ENCODE measurements around the gene OGFR.

Gene OGFR

DNA sequence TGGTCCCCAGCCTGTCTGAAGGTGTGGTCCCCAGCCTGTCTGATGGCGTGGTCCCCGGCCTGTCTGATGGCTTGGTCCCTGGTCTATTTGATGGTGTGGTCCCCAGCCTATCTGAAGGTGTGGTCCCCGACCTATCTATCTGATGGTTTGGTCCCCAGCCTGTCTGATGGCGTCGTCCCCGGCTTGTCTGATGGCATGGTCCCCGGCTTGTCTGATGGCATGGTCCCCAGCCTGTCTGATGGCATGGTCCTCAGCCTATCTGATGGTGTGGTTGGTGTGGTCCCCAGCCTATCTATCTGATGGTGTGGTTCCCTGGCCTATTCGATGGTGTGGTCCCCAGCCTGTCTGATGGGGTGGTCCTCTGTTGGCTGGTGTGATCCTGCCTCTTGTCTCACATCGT, 26.6 kb upstream of the OGFR start:
- H3K27ac ChIP-seq (ENCODE audit: low read length) = no peak overlapping the region
- H3K4me3 ChIP-seq (ENCODE audit: low read length) = no peak overlapping the region
- no peaks in the 10 kb centered on the region for H3K9me3 ChIP-seq (ENCODE audit: control insufficient read depth, low read depth, low read length)
- no peaks in the 10 kb centered on the region for H3K36me3 ChIP-seq (ENCODE audit: control insufficient read depth, low read depth, low read length)
- peaks cover 5% of the 10 kb centered on the region for H3K4me1 ChIP-seq (ENCODE audit: control insufficient read depth, low read depth, low read length)
- no peak overlapping the region for H3K9ac ChIP-seq (ENCODE audit: low read length)
- no peaks in the 10 kb centered on the region for H3K27me3 ChIP-seq (ENCODE audit: control insufficient read depth, insufficient read depth, low read length)

DNA sequence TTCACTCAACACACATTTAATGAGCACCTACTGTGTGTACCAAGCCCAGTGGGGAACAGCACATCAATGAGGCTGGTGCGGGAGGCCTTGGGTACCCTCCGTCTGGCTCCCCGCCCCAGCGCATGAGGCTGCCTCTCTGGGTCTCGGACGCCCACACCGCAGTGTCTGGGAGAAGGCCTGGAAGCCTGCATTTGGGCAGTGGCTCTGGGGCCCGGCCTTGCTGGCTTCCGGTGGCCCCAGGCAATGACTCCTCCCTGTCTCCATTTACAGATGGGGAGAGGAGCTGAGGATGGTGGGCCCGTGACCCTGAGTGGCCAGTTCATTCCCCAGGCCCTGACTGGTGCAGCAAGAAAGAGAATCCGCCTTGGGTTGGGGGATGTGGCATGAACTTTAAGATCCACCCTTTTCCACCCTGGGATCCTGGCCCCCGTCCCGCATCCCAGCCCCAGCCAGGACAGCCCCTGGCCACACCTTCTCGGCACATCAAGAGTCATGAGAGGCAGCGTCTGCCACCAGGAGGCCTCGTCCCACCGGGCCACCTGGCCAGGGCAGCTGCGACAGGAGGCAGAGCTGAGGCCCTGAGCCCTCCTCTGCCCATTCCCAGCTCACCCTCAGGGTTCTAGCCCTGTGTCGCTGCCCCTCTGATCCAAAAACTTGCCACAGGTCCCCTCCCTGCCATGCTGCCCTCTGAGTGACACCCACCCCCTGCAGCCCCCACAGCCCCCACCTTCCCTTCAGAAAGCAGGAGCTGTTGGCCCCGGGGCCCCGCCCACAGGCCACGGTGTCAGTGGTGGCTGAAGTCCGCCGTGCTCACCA, 25.8 kb upstream of the OGFR start:
- H3K4me3 ChIP-seq (ENCODE audit: low read length) = no peak overlapping the region
- H3K36me3 ChIP-seq (ENCODE audit: control insufficient read depth, low read depth, low read length) = no peaks in the 10 kb centered on the region
- H3K9ac ChIP-seq (ENCODE audit: low read length) = no peak overlapping the region
- H3K27ac ChIP-seq (ENCODE audit: low read length) = no peak overlapping the region
- no peaks in the 10 kb centered on the region for H3K9me3 ChIP-seq (ENCODE audit: control insufficient read depth, low read depth, low read length)
- H3K27me3 ChIP-seq (ENCODE audit: control insufficient read depth, insufficient read depth, low read length) = no peaks in the 10 kb centered on the region
- H3K4me1 ChIP-seq (ENCODE audit: control insufficient read depth, low read depth, low read length) = peaks cover 5% of the 10 kb centered on the region

DNA sequence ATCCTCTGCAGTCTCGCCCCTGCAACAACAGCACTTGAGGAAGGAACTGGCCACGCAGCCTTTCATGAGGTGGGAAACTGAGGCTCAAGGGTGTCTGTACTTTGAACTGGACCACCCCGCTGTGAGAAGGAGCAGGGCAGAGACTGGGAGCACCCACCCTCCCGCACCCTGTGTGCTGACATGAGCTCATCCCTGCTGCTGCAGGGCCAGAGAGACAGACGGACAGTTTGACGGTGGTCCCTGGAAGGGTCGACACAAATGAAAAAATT, 25.3 kb upstream of the OGFR start:
- H3K27ac ChIP-seq (ENCODE audit: low read length) = no peak overlapping the region
- no peak overlapping the region for H3K9ac ChIP-seq (ENCODE audit: low read length)
- H3K36me3 ChIP-seq (ENCODE audit: control insufficient read depth, low read depth, low read length) = no peaks in the 10 kb centered on the region
- peaks cover 5% of the 10 kb centered on the region for H3K4me1 ChIP-seq (ENCODE audit: control insufficient read depth, low read depth, low read length)
- H3K9me3 ChIP-seq (ENCODE audit: control insufficient read depth, low read depth, low read length) = no peaks in the 10 kb centered on the region
- H3K4me3 ChIP-seq (ENCODE audit: low read length) = no peak overlapping the region
- H3K27me3 ChIP-seq (ENCODE audit: control insufficient read depth, insufficient read depth, low read length) = no peaks in the 10 kb centered on the region

DNA sequence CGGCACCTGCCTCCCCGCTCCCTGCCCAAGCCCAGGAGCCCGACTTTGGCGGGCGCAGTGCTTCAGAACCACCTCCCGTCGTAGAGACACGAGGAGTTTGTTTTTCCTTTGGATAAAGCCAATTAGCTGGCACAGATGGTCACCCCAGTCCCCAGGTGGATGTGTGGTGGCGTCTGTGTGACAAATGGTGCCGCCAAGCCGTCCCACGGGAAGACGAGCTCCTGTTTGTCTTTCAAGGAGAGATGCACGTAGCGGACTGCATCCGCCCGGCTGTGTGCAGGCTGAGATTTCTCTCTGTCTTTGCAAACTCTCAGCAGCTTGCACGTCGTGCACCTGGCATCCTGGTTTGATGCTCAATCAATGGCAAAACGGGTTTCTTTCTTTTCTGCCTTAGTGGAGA, 24.4 kb upstream of the OGFR start:
- Histone ChIP-seq H3K4me1 (ENCODE audit: control insufficient read depth, low read depth, low read length) (peaks cover 5% of the 10 kb centered on the region), H3K9me3 (ENCODE audit: control insufficient read depth, low read depth, low read length) (no peaks in the 10 kb centered on the region), H3K4me3 (ENCODE audit: low read length) (no peak overlapping the region), H3K9ac (ENCODE audit: low read length) (no peak overlapping the region), H3K27me3 (ENCODE audit: control insufficient read depth, insufficient read depth, low read length) (no peaks in the 10 kb centered on the region), H3K27ac (ENCODE audit: low read length) (no peak overlapping the region), H3K36me3 (ENCODE audit: control insufficient read depth, low read depth, low read length) (no peaks in the 10 kb centered on the region)

DNA sequence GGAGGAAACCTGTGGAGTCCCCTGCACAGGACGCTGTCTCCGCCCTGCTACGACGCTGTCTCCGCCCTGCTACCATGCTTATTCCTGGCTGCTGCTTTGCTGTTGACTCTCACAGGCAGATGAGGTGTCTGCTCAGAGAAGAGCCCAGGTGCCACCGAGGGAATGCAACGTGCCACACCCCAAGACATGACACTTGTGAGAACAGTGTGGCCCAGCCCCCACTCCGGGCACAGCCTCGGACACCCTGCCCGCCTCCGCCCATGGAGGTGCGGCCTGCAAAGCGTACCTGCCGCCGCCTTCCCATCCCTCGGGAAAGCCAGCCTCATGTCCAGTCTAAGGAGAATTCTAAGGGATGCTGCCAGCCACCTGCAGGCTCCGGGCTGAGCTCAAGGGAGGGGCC, 23.9 kb upstream of the OGFR start:
- Histone ChIP-seq H3K27me3 (ENCODE audit: control insufficient read depth, insufficient read depth, low read length) (no peaks in the 10 kb centered on the region), H3K9me3 (ENCODE audit: control insufficient read depth, low read depth, low read length) (no peaks in the 10 kb centered on the region), H3K9ac (ENCODE audit: low read length) (no peak overlapping the region), H3K36me3 (ENCODE audit: control insufficient read depth, low read depth, low read length) (no peaks in the 10 kb centered on the region), H3K4me1 (ENCODE audit: control insufficient read depth, low read depth, low read length) (peaks cover 5% of the 10 kb centered on the region), H3K4me3 (ENCODE audit: low read length) (no peak overlapping the region), H3K27ac (ENCODE audit: low read length) (no peak overlapping the region)

DNA sequence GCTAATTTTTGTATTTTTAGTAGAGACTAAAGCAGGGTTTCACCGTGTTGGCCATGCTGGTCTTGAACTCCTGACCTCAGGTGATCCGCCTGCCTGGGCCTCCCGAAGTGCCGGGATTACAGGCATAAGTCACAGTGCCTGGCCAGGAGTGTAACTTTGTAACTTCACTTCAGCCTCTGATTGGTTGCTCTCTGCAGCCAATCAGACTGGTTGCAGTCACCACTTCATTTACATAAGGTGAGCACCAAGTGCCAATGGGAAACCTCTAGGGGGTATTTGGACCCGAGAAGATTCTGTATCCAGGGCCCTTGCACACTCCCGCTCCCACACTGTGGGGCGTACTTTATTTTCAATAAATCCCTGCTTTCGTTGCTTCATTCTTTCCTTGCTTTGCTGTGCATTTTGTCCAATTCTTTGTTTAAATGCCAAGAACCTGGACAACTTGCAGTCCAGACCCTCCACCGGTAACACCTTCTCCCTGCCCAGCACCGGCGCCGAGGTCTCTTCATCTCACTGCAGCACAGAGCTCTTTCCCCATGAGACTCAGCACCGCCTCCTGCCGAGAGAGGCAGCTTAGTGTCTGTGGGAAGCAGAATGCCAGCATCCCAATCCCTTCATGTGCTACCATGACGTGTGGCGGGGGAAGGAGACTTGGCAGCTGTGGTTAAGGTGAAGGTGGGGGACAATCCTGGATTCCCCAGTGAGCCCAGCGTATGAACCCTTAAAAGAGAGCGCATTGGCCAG, 22.3 kb upstream of the OGFR start:
- Histone ChIP-seq H3K27me3 (ENCODE audit: control insufficient read depth, insufficient read depth, low read length) (no peaks in the 10 kb centered on the region), H3K4me1 (ENCODE audit: control insufficient read depth, low read depth, low read length) (no peaks in the 10 kb centered on the region), H3K27ac (ENCODE audit: low read length) (no peak overlapping the region)

DNA sequence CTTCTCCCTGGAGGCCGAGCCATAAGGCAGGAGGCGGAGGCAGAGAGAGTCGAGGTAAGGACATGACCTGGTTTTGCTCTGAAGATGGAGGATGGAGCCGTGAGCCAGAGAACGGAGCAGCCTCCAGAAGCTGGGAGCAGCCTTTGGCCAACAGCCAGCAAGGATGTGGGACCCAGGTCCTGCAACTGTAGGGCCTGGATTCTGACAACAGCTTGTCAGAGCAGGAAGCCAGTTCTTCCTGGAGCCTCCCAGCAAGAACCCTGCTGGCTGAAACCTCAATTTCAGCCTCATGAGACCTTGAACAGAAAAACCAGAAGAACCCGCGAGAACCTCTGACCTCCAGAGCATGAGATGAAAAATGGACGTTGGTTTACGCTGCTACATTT, 21.7 kb upstream of the OGFR start:
- H3K4me1 ChIP-seq (ENCODE audit: control insufficient read depth, low read depth, low read length) = no peaks in the 10 kb centered on the region
- H3K4me3 ChIP-seq (ENCODE audit: low read length) = no peak overlapping the region
- H3K27me3 ChIP-seq (ENCODE audit: control insufficient read depth, insufficient read depth, low read length) = no peaks in the 10 kb centered on the region
- no peaks in the 10 kb centered on the region for H3K9me3 ChIP-seq (ENCODE audit: control insufficient read depth, low read depth, low read length)
- H3K36me3 ChIP-seq (ENCODE audit: control insufficient read depth, low read depth, low read length) = no peaks in the 10 kb centered on the region
- no peak overlapping the region for H3K9ac ChIP-seq (ENCODE audit: low read length)
- no peak overlapping the region for H3K27ac ChIP-seq (ENCODE audit: low read length)

More for the DNA sequence above, 22.3 kb upstream of the OGFR start:
- Histone ChIP-seq H3K9ac (ENCODE audit: low read length) (no peak overlapping the region), H3K36me3 (ENCODE audit: control insufficient read depth, low read depth, low read length) (no peaks in the 10 kb centered on the region), H3K9me3 (ENCODE audit: control insufficient read depth, low read depth, low read length) (no peaks in the 10 kb centered on the region), H3K4me3 (ENCODE audit: low read length) (no peak overlapping the region)

DNA sequence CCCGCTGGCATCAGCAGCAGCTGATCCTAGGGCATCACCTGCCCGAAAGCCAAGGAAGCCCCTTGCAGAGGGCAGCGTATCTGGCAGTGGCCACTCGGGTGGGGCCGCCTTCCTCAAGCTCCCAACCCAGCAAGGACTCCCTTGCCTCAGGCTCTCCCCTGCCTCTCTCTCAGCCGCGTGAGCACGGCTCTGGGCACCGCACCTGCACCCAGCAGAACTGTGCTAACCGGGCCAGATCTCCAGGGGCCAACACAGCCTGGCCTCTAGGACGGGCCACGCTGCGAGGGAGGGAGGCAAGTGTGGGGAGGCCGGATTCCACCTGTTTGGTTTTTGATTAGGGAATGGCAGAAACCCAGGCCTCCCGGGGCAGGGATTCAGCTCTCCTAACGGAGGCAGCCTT, 20.1 kb upstream of the OGFR start:
- Histone ChIP-seq H3K36me3 (ENCODE audit: control insufficient read depth, low read depth, low read length) (no peaks in the 10 kb centered on the region), H3K4me3 (ENCODE audit: low read length) (no peak overlapping the region), H3K9ac (ENCODE audit: low read length) (no peak overlapping the region), H3K27ac (ENCODE audit: low read length) (no peak overlapping the region), H3K9me3 (ENCODE audit: control insufficient read depth, low read depth, low read length) (no peaks in the 10 kb centered on the region), H3K27me3 (ENCODE audit: control insufficient read depth, insufficient read depth, low read length) (no peaks in the 10 kb centered on the region), H3K4me1 (ENCODE audit: control insufficient read depth, low read depth, low read length) (no peaks in the 10 kb centered on the region)

DNA sequence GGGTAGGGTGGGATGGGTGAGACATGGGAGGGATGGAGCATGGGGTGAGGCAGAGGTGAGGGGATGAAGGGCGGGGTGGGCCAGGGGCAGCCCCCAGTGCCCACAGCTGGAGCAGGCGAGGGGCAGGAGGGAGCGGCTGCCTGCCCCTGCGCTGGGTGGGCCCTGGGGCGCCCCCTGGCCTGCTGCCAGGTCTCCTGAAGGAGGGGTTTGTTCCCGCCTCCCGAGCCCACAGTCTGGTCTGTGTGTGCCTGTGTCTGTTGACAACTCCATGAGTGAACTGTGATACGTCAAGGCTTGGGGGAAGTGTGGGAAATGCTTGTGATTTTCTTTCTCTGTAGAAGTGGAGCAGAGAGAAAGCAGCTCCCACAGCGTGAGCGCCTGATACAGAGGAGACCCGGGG, 19.2 kb upstream of the OGFR start:
- no peaks in the 10 kb centered on the region for H3K36me3 ChIP-seq (ENCODE audit: control insufficient read depth, low read depth, low read length)
- H3K4me3 ChIP-seq (ENCODE audit: low read length) = no peak overlapping the region
- no peaks in the 10 kb centered on the region for H3K27me3 ChIP-seq (ENCODE audit: control insufficient read depth, insufficient read depth, low read length)
- no peak overlapping the region for H3K27ac ChIP-seq (ENCODE audit: low read length)
- no peaks in the 10 kb centered on the region for H3K4me1 ChIP-seq (ENCODE audit: control insufficient read depth, low read depth, low read length)
- no peak overlapping the region for H3K9ac ChIP-seq (ENCODE audit: low read length)
- H3K9me3 ChIP-seq (ENCODE audit: control insufficient read depth, low read depth, low read length) = no peaks in the 10 kb centered on the region

DNA sequence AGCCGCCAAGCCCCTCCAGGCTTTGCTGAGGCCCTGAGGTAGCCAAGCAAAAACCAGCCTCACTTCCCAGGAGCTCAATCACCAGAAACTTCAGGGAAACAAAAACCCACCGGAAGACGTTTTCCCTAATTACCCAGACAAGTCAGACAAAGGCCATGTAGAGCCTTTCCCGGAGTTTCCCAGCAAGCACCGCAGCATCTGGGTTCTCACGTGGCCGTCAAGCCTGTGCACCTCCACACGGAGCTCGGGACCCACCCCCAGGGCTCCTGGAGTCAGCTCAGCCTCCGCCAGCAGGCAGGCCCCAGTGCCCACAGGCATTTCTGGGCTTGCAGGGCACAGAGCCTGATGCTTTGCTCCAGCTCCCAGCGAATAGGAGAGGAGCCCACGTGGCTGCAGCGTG, 18.5 kb upstream of the OGFR start:
- no peaks in the 10 kb centered on the region for H3K36me3 ChIP-seq (ENCODE audit: control insufficient read depth, low read depth, low read length)
- no peaks in the 10 kb centered on the region for H3K9me3 ChIP-seq (ENCODE audit: control insufficient read depth, low read depth, low read length)
- no peaks in the 10 kb centered on the region for H3K4me1 ChIP-seq (ENCODE audit: control insufficient read depth, low read depth, low read length)
- no peak overlapping the region for H3K27ac ChIP-seq (ENCODE audit: low read length)
- H3K9ac ChIP-seq (ENCODE audit: low read length) = no peak overlapping the region
- H3K4me3 ChIP-seq (ENCODE audit: low read length) = no peak overlapping the region
- H3K27me3 ChIP-seq (ENCODE audit: control insufficient read depth, insufficient read depth, low read length) = no peaks in the 10 kb centered on the region

DNA sequence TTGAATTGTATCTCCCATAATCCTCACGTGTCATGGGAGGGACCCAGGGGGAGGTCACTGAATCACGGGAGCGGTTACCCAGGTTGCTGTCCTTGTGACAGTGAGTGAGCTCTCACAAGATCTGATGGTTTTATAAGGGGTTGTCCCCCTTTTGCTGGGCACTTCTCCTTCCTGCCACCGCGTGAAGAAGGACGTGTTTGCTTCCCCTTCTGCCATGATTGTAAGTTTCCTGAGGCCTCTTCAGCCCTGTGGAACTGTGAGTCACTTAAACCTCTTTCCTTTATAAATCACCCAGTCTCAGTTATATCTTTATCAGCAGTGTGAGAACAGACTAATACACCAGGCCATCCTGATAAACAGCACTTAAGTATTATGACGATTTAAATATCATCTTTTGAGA, 17.3 kb upstream of the OGFR start:
- Histone ChIP-seq H3K4me1 (ENCODE audit: control insufficient read depth, low read depth, low read length) (no peaks in the 10 kb centered on the region), H3K36me3 (ENCODE audit: control insufficient read depth, low read depth, low read length) (no peaks in the 10 kb centered on the region), H3K9ac (ENCODE audit: low read length) (no peak overlapping the region), H3K27ac (ENCODE audit: low read length) (no peak overlapping the region), H3K4me3 (ENCODE audit: low read length) (no peak overlapping the region), H3K27me3 (ENCODE audit: control insufficient read depth, insufficient read depth, low read length) (no peaks in the 10 kb centered on the region), H3K9me3 (ENCODE audit: control insufficient read depth, low read depth, low read length) (no peaks in the 10 kb centered on the region)

DNA sequence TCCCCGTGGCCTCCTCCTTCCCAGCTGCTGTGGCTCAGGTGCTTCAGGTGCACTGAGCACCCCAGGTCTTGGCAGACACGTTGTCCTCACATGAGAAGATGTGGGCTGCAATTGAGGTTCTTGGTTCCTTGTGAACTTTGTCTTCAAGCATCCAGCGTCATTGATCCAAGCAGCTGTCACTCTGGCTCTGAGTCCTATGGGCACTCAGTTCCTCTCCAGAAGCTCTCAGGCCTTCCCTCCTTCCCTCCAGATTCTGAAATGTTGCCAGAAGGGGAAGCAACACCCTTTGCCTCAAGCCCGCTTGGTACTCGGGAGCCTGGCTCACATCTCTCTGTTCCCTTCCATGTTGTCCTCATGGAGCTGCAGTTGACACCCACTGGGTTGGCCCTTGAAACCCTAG, 16.8 kb upstream of the OGFR start:
- H3K4me3 ChIP-seq (ENCODE audit: low read length) = no peak overlapping the region
- H3K9ac ChIP-seq (ENCODE audit: low read length) = no peak overlapping the region
- no peaks in the 10 kb centered on the region for H3K27me3 ChIP-seq (ENCODE audit: control insufficient read depth, insufficient read depth, low read length)
- no peak overlapping the region for H3K27ac ChIP-seq (ENCODE audit: low read length)
- no peaks in the 10 kb centered on the region for H3K4me1 ChIP-seq (ENCODE audit: control insufficient read depth, low read depth, low read length)
- no peaks in the 10 kb centered on the region for H3K9me3 ChIP-seq (ENCODE audit: control insufficient read depth, low read depth, low read length)
- H3K36me3 ChIP-seq (ENCODE audit: control insufficient read depth, low read depth, low read length) = no peaks in the 10 kb centered on the region

Data from iPS-18a (cell line).